HEK293 (cell line): ENCODE measurements around the gene APBB2.

Experiments used
- GLIS1 ChIP-seq: fragments of 450-650 bp; formaldehyde crosslinking; IDR thresholded peaks from 2 replicates; pipeline ENCODE4 v1.5.1; 2016; ENCODE audit warnings: missing biosample characterization, missing genetic modification characterization
- RBAK ChIP-seq: fragments of 450-650 bp; formaldehyde crosslinking; IDR thresholded peaks from 2 replicates; pipeline ENCODE4 v1.5.1; 2016; ENCODE audit warnings: missing biosample characterization, missing genetic modification characterization
- ZFP3 ChIP-seq: fragments of 450-650 bp; formaldehyde crosslinking; IDR thresholded peaks from 2 replicates; pipeline ENCODE4 v1.5.1; 2016; ENCODE audit warnings: low read depth, missing biosample characterization, missing genetic modification characterization
- ZNF121 ChIP-seq: fragments of 450-650 bp; formaldehyde crosslinking; IDR thresholded peaks from 2 replicates; pipeline ENCODE4 v1.5.1; 2016; ENCODE audit warnings: missing biosample characterization, missing genetic modification characterization
- ZNF146 ChIP-seq: fragments of 450-650 bp; formaldehyde crosslinking; IDR thresholded peaks from 2 replicates; pipeline ENCODE4 v1.5.1; 2016; ENCODE audit warnings: missing biosample characterization, missing genetic modification characterization
- ZNF174 ChIP-seq: fragments of 450-650 bp; formaldehyde crosslinking; IDR thresholded peaks from 2 replicates; pipeline ENCODE4 v1.5.0; 2017; ENCODE audit warnings: missing biosample characterization, mild to moderate bottlenecking, missing genetic modification characterization
- ZNF274 ChIP-seq, 2 experiments: fragments of 200-500 bp in 1 of 2; fragments of 450-650 bp in 1 of 2; sonication (Bioruptor generic) in 1 of 2; formaldehyde crosslinking in 1 of 2; IDR thresholded peaks; 2 replicates each; pipeline versions ENCODE4 v1.5.1 to v1.6.1; 2014 to 2016; ENCODE audit warnings: borderline replicate concordance in 1 of 2, inconsistent platforms in 1 of 2, low read length in 1 of 2, missing biosample characterization in 1 of 2, missing genetic modification characterization in 1 of 2
- TF ChIP-seq, protein P1 (sequence below): fragments of 450-650 bp; formaldehyde crosslinking; IDR thresholded peaks from 2 replicates; pipeline ENCODE4 v1.5.1; 2016; ENCODE audit warnings: missing biosample characterization, missing genetic modification characterization
- TF ChIP-seq, protein P2 (sequence below): fragments of 450-650 bp; formaldehyde crosslinking; IDR thresholded peaks from 2 replicates; pipeline ENCODE4 v1.5.1; 2016; ENCODE audit warnings: missing biosample characterization, missing genetic modification characterization, low read depth

DNA sequence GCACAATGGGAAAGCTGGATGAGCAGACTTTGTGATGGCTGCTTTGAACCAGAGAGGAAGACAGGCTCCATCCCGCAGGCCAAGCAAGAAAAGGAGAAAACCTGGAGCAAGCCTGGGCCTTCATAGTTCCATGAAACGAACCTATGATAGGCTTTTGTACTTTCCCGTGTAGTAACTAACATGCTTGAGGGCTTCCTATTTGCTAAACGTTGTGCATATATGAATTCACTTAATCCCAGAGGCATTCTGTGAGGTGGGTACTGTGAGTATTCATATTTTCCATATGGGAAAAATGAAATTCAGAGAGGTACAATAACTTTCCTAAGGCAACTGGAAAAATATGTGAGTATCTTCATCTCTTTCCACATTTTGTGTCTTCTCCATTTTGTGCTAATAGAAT lies 13.6 kb upstream of the APBB2 start:
- TF ChIP-seq, protein P1, sequence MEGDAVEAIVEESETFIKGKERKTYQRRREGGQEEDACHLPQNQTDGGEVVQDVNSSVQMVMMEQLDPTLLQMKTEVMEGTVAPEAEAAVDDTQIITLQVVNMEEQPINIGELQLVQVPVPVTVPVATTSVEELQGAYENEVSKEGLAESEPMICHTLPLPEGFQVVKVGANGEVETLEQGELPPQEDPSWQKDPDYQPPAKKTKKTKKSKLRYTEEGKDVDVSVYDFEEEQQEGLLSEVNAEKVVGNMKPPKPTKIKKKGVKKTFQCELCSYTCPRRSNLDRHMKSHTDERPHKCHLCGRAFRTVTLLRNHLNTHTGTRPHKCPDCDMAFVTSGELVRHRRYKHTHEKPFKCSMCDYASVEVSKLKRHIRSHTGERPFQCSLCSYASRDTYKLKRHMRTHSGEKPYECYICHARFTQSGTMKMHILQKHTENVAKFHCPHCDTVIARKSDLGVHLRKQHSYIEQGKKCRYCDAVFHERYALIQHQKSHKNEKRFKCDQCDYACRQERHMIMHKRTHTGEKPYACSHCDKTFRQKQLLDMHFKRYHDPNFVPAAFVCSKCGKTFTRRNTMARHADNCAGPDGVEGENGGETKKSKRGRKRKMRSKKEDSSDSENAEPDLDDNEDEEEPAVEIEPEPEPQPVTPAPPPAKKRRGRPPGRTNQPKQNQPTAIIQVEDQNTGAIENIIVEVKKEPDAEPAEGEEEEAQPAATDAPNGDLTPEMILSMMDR (tag by site-specific recombination) = no peak
- TF ChIP-seq ZFP3 (tag by site-specific recombination) (no peak), GLIS1 (tag by site-specific recombination) (no peak), ZNF121 (tag by site-specific recombination) (no peak), ZNF274 (IDR thresholded peaks at IDR 0.05; ENCODE audit: low read length) (no peak), ZNF274 (tag by site-specific recombination; IDR thresholded peaks at IDR 0.05; ENCODE audit: borderline replicate concordance) (no peak), ZNF146 (tag by site-specific recombination) (no peak), RBAK (tag by site-specific recombination) (no peak), ZNF174 (tag by site-specific recombination) (no peak)
- TF ChIP-seq, protein P2, sequence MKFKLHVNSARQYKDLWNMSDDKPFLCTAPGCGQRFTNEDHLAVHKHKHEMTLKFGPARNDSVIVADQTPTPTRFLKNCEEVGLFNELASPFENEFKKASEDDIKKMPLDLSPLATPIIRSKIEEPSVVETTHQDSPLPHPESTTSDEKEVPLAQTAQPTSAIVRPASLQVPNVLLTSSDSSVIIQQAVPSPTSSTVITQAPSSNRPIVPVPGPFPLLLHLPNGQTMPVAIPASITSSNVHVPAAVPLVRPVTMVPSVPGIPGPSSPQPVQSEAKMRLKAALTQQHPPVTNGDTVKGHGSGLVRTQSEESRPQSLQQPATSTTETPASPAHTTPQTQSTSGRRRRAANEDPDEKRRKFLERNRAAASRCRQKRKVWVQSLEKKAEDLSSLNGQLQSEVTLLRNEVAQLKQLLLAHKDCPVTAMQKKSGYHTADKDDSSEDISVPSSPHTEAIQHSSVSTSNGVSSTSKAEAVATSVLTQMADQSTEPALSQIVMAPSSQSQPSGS (tag by site-specific recombination) = no peak
